HG03064 (cell line): ENCODE measurements around the gene THAP8.

Experiments
- ATAC-seq: cut with Tn5 transposase; IDR thresholded peaks from one replicate; pipeline ENCODE4 v1.9.1; 2021; ENCODE audit warnings: low read depth; ENCODE audit not compliant: unreplicated experiment

The THAP8 gene

DNA sequence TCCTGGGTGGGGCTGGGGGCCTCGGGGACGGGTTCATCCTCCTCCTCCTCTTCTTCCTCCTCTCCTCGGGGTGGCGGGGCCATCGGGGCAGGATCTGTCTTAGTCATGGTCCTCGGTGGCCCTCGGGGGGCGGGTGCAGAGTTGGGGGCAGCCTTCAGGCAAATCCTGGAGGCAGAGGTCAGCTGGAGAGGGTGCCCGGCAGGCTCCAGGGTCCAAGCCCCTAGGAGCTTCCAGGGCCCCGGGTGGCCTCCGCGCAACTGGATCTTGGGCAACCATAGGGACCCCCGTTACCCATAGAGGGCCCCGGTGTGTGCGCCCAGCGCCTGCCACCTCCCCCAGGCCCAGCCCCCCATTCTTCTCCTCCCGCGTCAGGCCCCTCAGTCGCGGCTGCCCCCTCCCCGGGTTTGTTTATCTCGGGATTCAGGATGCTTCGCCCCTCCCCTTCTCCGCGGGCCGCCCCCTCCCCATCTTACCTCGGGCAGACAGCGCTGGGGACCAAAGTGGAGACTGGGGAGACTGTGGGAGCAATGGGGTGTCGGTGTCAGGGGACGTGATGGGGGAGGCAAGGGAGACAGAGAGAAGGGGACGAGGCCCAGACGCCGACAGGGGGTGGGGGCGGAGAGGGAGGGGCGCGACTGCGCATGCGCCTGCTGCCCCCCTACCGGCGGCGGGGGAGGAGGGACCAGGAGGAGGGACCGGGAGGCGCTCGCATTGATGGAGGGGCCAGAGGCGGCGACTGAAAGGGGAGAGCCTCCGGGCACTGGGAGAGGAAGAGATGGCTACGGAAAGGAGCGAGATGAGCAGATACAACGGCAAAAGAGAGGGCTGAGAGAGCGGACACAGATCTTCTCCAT lies 21.6 kb downstream of the THAP8 start, which contains the start of gene CLIP3:
TSS of gene CLIP3 (minus strand) at position 623 of the 854 bp plus-strand sequence. CDS start at position 107, 516 bp downstream.
- no peak for ATAC-seq

DNA sequence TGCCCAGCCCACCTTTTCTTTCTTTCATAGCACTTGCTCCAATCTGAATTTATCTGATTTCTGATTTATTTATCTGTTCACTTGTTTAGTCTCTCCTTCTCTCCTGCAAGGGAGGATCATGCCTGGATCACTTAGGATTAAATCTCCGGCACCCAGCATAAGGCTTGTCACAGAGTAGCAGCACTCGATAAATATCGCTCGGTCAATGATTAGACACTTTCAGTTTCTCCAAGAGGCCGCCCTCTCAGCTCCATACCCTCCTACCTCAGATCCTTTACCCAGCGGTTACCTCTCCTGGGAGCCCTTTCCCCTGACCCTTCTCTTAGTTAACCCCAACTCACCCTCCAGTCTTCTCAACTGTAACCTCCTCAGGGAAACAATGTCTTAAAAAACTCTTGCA lies 22.8 kb downstream of the THAP8 start:
- ATAC-seq = no peak

DNA sequence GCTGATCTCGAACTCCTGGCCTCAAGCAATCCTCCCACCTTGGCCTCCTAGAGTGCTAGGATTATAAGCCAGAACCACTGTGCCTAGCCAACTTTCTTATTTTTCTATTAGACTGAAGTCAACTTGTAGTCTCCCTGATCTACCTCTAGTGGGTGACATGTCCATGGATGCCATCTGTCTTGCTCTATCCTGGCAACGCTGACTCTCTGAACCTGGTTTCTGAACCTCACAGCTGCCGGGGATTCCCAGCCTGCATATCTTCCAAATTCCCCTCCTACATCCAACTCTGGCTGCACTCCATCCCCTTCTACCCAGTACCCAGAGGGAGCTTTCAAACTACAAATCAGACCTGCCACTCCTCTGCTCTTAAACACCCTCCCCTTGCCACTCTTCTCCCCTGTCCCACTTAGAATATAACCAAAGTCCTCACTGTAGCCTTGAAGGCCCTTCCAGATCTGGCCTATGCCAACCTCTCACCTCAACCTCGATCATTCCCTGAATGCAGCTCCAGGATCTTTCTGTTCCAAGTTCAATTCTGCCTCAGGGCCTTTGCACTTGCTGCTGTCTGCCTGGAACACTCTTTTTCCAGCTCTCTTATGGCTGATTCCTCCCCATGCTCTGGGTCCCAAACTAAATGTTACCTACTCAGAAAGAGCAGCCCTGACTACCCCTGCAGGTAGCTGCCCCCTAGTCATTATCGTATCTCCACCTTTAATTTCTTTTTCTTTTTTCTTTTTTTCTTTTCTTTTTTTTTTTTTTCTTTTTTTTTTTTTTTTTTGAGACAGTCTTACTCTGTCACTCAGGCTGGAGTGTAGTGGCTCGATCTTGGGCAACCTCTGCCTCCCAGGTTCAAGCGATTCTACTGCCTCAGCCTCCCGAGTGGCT lies 23.6 kb downstream of the THAP8 start:
- no peak for ATAC-seq

DNA sequence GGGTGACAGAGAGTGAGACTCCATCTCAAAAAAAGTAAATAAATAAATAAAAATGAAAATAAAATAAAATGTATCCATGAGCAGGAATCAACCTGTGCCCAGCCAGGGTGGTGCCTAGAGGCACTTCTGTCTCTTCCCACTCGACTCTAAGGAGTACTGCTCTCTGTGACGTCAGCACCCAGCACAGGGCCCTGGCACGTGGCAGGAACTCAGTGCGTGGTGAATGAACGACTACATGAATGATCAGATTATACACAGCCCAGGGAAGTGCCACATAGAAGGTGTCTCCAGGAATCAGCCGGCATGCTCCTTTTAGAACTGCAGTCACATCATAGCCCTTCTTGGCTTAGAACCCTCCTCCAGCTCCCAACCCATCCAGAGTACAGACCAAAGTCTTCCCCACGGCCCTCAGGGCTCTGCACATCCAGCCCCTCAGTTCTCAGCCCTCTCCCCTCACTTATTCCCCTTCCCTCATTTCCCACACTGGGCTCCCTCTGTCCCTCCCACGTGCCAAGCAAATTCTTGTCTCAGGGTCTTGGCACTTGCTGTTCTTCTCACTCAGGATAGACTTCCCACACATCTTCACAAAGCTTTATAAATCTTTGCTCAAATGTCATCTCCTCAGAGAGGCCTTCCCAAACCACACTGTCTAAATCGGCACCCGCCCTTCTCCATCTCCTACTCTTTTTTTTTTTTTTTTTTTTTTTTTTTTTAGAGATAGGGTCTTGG lies 25.6 kb downstream of the THAP8 start:
- no peak for ATAC-seq

DNA sequence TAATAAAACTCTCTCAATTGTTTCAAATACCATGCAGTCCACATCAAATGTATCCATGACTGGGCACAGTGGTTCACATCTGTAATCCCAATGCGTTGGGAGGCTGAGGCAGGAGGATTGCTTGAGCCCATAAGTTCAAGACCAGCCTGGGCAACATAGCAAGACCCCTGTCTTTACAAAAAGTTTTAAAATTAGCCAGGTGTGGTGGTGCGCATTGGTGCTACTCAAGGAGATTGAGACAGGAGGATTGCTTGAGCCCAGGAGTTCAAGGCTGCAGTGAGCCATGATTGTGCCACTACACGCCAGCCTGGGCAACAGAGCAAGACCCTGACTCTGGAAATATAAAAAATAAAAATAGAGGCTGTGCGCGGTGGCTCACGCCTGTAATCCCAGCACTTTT lies 26.4 kb downstream of the THAP8 start:
- ATAC-seq = no peak

DNA sequence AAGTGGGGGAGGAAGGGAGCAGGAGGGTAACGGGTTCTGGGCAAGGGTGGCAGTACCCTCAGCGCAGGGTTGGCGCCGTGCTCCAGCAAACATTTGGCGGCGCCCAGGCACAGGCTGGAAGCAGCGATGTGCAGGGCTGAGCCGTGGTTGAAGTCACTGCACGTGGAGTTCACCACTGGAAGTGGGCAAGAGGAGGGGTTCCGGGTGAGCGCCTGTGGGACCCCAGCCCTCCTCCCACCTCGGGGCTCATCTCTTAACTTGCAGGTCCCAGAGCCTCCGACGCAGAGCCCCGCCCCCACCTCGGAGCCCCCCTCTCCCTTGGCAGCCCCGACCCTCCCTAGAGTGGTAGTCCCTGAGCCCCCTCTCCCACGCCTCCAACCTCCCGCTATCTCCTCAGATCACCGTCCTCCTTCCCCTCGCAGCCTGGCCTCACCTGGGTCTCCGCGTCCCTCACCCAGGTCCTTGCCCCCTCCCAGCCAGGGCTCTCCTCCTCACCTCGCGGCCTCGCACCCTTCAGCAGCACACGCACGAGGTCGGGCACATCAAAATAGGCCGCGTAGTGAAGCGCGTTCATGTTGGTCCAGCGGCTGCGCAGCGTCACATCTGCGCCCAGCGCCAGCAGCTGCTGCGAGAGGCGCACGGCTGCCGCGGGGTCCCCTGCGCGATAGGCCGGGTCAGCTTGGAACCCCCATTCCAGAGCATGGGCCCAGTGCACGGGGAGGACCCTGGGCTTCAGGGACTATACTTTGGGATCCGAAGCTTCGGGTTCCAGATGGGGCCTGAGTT lies 27.8 kb downstream of the THAP8 start:
- ATAC-seq = no peak

DNA sequence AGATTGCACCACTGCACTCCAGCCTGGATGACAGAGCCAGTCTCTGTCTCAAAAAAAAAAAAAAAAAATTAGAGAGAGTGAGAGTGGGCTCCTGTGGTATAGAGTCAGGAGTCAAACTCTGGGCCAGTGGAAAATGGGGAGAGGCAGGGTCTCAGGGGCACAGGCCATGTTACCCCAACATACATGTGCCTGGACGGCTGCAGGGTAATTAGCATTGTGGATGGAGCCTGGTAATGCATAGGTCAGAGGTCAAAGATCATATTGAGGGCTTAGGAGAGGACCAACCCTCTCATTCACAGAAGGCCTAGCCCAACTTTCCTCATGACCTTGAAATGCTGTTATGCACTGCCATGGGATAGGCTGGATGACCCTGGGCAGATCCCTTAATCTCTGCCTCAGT lies 28.5 kb downstream of the THAP8 start:
- ATAC-seq = no peak

DNA sequence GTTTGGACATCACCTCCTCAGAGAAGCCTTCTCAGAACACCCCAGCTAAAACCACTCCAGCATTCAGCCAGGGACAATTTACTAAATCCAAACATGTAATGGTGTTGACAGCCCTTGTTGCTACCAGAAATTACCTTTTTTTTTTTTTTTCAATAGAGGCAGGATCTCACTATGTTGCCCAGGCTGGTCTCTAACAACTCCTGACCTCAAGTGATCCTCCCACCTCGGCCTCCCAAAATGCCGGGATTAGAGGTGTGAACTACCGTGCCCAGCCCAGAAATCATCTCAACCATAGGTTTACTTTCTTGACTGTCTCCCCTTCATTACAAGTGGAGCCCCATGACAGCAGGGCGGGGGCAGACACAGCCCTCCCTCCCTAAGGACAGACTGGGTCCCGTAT lies 30.7 kb downstream of the THAP8 start:
- no peak for ATAC-seq

DNA sequence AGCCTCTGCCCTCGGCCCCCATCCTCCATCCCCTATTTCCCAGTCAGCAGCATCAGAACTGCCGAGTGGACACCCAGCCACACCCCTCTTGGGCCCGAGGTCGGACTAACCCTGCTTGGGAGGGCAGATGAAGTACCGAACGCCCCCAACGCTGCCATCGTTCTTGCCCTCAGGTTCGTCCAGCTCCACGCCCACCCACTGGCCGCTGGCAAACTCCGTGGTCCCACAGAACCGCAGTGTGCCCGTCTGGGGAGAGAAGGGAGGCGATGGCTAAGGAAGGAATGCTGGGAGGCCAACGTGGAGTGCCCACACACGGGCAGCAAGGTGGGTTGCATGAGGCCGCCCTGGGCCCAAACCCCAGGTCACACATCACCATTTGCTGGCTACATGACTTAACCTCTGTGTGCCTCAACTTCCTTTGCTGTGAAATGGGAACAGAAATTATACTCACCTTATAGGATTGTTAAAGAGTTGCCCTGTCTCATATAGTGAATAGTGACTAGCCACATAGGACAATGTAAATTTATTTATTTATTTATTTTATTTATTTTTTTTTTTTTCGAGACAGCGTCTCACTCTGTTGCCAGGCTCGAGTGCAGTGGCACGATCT lies 34.9 kb downstream of the THAP8 start:
- ATAC-seq = no peak

DNA sequence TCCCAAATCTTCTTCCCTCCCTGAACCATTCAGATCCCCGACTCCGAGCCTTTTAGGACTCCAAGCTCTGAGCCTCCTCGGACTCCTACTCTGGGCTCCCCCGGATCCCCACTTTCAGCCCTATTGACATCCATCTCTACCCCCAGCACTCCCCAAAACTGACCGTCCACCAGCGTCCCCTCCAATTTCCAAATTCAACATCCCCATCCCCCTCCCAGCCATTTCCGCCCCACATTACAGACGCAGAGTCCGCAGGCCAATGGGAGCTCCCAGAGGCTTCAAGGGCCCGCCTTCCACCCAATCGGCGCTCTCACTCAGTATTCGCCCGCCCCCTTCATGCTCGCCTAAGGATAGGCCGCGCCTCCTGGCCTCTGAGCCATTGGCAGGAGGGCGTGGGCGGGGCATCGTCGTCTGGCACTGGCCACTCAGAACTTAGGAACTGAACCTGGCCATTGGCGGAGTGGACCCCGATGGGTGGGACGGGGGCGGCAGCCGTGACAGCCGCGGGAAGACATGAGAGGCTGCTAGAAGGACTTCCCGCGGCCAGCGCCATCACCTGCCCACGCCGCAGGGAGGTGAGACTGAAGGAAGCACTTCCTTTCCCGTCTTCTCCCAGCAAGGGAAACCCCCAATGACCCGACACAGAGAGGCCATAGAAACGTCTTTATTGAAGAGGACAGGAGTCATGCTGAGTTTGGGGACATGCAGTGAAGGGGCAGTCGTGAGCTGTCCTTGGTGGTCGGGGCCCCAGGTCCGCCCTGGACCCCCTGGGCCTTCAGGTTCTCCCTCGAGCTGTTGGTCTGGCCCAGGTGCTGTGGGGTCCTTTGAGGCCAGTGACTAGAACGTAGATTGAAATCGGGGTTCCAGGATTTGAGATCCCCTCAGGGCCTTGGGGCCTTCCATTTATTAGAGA lies 39.8 kb downstream of the THAP8 start, which contains the start of gene ALKBH6:
TSS of gene ALKBH6 (minus strand) at position 202 of the 913 bp plus-strand sequence. CDS start 816 bp downstream, outside the sequence.
- peak; percentile 90 for ATAC-seq

DNA sequence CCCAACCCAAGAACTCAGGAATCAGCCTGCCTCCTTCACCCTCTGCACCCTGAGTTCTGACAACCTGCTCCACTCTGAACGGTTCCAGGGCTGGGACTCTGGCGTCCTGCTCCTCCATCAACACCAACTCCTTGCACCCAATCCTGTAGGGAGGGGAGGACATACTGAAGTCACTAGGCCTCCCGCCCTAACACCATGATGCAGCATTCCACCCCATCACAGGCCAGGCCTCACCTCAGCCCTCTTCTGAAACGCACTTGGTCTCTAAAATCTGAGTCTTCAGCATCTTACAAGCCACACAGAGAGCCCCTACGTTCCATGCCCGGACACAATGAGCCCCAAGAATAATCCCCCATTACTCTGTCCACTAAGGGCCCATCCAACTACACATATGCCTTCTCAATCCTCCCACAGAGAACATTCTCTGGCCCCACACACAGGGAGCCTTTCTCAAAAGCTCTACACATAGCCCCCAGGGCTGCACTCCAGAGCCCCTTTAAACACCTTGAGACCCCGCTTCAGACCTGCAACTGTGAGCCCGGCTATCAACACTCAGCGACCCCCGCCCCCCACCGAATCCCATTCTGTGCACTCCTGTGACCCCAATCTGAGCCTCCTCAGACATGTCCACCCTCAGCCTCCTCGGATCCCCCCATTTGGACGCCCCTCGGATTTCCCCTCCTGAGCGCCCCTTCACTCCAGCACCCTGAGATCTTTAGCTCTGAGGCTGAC lies 40.6 kb downstream of the THAP8 start:
- ATAC-seq = no peak

DNA sequence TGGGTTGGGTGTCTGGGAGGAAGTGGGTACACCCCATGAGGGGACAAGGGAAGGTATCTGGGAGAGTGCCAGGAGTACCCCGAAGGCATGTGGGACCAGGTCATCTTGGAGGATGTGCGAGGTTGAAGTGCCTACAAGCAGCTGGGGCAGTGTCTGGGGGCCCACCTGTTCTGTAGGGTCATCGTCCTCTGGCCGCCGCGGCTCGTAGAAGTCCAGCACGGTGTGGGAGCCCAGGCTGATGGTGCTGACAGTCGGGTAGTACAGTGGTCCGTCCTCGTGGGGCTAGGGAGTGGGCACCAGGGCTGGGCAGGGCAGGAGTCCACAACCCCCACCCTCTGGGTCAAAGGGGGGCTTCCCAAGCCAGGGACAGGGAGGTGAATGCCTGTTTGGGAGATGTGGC lies 43.7 kb downstream of the THAP8 start:
- no peak for ATAC-seq

DNA sequence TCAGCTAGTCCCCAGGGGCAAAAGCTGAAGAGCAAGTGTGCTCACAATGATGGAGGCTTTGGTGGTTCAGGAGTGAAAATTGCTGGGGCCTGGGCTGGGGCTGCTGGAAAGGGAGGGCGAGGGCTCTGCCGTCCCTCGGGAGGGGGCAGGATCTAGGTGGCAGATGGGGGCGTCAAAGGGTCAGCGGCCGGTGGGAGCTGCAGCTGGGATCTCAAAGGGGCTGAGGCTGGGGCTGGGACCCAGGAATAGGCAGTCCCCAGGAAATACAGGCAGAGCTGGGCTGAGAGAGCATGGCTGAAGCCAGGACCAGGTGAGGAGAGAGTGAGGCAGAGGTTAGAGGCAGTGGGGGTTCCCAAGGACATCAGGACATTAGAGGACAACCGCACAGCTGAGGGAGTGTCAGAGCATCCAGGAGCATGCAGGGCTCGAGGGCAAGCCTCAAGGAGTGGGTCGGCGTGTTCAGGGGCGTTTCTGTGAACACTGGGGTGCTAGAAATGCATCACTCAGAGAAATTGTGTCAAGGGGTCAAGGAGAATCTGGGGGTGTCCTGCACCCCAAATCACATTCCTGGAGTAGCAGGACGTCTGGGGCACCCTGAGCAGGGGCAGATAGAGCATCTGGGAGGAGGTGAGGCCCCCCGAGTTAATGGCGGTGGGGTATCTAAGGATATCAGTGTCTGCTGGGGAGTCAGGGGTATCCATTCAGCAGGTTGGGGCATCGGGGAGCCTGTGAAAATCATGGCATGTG lies 44.3 kb downstream of the THAP8 start:
- no peak for ATAC-seq

DNA sequence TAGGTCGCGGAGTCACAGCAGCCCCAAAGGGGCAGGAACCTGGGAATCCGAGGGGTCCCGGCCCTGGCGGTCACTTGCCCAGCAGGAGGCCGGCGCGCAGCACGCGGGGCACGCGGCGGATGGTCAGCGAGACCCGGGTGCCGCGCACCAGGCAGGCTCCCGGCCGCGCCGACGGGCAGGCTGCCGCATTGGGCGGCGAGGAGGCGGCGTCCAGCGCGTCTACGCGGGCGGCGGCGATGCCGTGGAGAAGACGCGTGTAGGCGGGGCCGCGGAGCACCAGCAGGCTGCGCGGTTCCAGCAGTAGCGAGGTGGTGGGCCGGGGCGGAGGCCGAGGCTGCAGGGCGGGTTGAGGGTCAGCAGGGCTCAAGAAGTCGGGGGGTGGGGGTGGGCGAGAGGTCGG lies 44.9 kb downstream of the THAP8 start:
- ATAC-seq = no peak

DNA sequence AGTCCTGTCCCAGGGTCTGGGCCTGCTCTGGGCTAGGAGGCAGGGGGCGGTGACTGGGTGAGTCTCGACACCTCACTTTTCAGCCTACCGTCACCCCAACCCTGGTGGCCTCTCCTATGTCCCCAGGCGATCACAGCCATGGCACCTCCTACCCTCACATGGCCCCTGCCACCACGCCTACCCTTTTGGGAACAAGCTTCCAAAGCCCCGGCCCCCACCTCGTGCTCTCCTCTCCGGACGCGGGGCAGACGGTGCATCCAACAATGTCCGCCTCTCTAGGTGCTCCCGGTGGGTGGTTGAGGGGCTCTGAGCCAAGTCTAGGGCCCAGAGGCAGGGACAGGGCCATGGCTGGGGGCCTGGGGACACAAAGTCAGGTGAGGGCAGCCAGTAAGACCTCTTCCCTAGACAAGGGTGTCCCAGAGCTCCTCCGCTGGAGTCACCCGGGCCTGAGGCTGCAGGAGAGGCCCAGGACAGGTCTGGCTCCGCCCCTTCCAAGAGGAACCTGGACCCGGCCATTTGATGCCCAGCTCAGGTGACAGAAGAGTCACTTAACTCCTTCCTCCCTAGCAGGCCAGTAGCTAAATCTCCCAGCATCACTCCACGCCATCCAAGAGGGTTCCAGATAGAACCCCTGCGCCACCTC lies 45.6 kb downstream of the THAP8 start, which contains the start of gene SYNE4:
TSS of gene SYNE4 (minus strand) at position 478 of the 643 bp plus-strand sequence. CDS start at position 346, 132 bp downstream.
- no peak for ATAC-seq

DNA sequence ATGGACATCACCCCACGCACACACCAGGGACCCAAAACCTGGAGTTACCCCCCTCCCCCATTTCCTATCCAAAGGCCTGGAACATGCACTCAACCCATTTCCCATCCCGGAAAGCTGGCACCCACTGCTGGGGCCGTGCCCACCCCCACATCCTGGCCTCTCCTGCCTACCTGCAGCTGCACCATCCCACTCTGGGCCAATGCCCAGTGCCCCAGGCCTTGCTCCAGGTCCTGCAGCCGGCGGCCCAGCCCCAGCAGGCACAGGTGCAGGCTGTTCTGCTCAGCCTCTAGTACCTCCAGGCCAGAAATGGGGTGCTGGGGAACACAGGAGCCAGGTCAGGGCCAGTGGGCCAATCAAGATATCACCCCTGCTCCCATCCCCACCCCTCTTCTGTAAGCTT lies 47.1 kb downstream of the THAP8 start:
- no peak for ATAC-seq

DNA sequence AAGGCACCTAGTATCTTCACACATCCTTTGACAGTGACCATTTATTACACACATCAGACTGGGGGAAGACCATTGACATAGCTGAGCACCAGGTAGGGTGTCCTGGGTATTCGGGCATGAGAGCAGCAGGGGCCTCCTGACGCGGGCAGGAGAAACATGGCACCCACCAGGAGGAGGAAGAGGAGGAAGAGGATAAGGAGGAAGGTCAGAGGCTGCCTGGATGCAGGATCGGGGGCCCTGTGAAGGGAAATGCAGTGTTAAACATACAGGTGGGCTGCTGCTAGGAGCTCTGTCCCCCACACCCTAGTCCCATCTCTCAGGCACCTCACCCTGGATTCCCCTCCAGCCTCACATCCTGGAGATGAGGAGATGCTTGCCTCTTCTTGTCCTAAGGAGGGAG lies 50.8 kb downstream of the THAP8 start:
- ATAC-seq = no peak
